GM12874 (cell line): ENCODE results near the gene SCN4B.

ENCODE experiments used
- TF ChIP-seq, protein P1 (sequence below): IDR thresholded peaks from 2 replicates; pipeline ENCODE4 v1.5.1; 2011; ENCODE audit warnings: low read depth, mild to moderate bottlenecking, control low read depth, low read length, moderate library complexity; ENCODE audit not compliant: insufficient read depth

The SCN4B gene

DNA sequence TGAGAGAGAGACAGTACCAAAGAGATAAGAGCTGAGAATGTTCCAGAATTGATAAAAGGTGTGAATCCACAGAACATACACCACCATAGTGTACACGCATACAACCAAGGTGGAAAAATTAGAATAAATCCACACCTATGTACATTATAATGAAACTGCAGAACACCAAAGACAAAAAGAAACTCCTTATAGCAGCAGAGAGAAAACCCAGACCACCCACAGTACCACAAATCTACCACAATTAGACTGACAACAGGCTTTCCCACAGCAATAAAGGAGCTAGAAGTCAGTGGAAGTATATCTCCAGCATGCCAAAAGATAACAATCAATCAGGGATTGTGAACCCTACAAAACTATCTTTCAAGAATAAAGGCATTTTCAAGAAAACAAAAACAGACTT is 31.8 kb downstream of the SCN4B start:
- TF ChIP-seq, protein P1, sequence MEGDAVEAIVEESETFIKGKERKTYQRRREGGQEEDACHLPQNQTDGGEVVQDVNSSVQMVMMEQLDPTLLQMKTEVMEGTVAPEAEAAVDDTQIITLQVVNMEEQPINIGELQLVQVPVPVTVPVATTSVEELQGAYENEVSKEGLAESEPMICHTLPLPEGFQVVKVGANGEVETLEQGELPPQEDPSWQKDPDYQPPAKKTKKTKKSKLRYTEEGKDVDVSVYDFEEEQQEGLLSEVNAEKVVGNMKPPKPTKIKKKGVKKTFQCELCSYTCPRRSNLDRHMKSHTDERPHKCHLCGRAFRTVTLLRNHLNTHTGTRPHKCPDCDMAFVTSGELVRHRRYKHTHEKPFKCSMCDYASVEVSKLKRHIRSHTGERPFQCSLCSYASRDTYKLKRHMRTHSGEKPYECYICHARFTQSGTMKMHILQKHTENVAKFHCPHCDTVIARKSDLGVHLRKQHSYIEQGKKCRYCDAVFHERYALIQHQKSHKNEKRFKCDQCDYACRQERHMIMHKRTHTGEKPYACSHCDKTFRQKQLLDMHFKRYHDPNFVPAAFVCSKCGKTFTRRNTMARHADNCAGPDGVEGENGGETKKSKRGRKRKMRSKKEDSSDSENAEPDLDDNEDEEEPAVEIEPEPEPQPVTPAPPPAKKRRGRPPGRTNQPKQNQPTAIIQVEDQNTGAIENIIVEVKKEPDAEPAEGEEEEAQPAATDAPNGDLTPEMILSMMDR, result no peak

DNA sequence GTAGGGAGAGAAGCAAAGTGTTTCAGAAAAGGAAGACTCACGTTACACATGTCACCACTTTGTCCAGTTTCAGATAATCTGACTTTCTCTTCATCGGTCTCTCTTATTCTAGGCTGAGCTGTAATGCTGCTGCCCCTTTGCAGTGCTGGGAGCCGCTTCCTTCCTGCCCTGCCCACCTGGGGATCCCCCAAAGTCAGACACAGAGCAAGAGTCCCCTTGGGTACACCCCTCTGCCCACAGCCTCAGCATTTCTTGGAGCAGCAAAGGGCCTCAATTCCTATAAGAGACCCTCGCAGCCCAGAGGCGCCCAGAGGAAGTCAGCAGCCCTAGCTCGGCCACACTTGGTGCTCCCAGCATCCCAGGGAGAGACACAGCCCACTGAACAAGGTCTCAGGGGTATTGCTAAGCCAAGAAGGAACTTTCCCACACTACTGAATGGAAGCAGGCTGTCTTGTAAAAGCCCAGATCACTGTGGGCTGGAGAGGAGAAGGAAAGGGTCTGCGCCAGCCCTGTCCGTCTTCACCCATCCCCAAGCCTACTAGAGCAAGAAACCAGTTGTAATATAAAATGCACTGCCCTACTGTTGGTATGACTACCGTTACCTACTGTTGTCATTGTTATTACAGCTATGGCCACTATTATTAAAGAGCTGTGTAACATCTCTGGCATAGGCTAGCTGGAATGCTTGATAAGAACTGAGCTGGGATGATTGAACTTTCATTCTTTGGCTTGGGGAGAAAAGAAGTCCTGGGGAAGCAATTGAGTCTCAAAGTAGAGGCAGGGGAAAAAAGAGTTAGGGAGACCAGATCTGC is 34.6 kb downstream of the SCN4B start:
- TF ChIP-seq, protein P1, result no peak

DNA sequence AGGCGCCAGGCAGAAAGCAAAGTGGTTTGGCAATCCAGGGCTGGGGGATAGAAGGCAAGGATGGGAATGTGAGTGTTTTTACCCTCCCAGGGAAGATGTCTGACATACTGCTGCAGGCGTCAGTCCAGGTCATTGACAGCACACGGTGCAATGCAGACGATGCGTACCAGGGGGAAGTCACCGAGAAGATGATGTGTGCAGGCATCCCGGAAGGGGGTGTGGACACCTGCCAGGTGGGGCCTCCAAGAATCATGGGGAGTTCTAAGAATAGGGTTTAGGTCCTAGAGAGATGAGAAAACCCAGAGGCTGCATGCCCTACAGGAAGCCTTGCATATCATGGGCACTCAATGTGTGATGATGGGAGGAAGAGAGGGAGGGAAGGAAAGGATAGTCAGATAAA is 37.6 kb downstream of the SCN4B start:
- TF ChIP-seq, protein P1, result no peak

DNA sequence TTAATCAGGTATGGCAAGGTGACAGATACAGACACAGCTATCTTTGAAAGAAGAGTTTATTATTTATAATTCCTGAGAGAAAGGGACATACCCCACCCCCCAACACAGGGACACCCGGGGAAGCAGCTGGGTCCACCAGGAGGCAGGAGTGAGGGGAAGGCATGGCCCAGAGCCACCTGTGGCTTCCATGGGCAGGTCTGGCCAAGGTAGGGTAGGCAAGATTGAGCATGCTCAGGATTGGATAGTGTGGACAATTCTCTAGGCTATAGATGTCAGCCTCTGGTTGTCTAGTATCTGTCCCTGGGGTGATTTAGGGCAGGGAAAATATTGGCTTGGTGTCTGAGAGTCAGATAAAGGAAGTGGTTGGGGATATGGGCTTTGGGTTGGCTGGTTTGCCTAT is 38.4 kb downstream of the SCN4B start:
- TF ChIP-seq, protein P1, result no peak

DNA sequence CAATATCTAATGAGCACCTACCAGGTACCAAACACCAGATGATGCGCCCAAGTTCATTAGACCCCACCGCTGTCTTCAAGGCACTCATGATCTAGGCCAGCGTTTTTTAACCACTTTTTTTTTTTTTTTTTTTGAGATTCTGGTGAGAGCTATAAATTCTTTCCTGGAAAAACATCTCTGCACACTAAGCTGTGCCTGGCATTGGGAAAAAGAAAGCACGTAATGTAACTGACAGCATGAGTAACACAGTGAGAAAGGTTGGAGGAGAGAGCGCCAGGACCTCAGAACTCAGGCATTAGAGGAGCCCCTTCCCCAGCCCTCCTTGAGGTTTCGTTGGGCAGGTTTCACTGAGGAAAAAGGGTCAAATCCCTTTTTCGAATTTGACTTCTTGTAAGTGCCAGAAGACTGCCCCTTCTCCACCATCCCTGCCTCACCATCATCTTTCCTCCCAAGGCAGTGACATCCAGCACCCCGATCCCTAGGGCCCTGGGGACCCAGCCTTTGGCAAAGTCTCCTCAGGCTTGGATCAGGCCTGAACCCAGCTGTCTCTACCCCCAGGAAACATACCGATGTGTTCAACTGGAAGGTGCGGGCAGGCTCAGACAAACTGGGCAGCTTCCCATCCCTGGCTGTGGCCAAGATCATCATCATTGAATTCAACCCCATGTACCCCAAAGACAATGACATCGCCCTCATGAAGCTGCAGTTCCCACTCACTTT is 39.8 kb downstream of the SCN4B start:
- TF ChIP-seq, protein P1, result no peak

DNA sequence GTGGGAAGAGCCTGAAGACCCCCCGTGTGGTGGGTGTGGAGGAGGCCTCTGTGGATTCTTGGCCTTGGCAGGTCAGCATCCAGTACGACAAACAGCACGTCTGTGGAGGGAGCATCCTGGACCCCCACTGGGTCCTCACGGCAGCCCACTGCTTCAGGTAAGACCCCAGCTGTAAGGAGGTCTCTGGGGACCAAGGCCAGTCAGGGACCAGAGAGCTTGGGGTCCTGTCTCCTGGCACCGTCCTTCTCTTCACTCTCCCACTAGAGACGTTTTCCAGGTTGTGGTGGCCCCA is 40.9 kb downstream of the SCN4B start:
- TF ChIP-seq, protein P1, result no peak

DNA sequence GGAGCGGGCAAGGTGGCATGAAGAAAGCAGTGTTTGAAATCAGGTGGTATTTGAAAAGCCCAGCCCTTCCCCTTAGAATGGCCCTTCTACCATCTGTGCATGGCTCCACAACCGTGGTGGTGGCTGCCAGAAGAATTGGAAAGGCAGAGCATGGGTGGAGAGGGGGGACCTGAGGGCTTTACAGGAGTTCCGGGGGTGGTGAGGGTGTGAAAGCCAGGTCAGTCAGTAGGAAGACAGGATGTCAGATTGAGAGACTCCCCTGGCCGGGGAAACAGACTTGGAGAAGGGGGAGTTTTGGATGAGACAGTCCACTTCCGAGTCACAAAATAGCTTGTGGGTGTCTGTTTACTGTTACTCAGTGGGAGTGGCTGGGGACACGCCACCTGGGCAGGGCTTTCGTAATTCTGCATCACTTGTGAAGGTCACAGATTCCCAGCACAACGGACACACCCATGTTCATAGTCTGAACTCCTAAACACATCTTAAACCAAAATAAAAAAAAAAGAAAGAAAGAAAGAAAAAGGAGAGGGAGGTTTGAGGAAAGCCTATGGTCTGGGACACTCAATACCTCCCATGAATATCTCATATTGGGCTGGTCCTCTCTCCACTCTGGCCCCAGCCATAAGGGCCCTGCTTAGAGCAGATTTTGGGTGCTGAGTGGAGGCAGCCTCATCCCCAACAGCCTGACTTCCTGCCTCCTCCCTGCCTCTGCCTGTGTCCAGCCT is 41.4 kb downstream of the SCN4B start:
- TF ChIP-seq, protein P1, result no peak
